Central memory CD4-positive, alpha-beta T cell (primary cell): ENCODE results near the gene ECE2.
"Not testable (repeated sequence)": the region's sequence is repeated elsewhere in the genome, so short reads cannot be mapped to it uniquely, and the experiment has no call there.

Source experiments
- DNase-seq: peaks from one replicate; pipeline ENCODE4 v3.0.0; 2022

ECE2 gene

DNA sequence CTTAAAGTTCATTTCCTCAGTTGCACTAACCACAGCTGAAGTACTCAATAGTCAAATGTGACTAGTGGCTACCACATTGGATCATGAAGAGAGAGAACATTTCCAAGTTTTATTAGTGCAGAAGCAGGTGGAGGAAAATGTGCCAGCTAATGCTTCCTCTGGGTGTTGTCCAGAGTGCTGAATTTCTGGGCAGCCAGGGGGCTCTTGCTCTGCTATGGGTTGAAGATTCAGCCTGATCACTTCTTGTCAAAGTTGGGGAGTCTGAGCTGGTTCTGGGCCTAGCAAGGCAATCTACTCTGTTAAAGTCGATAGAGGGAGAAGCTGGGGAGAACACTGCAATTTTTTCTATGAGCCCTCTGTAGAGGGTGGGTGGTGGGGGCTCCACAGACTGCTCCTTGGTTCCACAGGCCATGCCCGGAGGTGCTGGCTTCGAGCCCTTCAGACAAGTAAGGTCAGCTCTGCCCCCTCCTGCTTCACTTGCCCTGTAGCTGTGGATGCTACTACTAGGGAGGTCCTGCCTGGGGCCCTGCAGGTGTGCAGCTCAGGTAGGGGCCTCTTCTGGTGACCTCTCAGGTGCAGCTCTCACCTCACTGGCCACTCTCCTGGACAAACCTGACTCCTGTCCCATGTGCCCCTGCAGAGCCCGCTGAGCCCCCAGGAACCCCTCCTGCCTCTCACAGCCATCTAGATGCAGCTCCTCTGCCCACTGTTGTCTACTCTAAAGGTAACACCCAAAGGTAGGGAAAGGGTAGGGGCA lies 35.3 kb upstream of the ECE2 start:
- DNase-seq, result no peak

DNA sequence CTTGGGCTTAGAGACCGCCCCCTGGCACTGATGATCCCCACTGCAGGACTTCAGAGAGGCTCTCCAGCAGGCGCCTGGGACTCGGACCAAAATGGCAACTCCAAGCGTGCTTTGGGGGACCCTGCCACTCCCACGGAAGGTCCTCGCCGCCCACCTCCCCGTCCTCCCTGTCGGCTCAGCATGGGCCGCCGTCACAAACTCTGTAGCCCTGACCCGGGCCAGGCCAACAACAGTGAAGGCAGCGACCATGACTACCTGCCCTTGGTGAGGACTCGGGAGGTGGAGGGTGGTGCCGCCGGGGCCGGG lies 34.7 kb upstream of the ECE2 start:
- no peak for DNase-seq

- no peak for DNase-seq
Measured at GRCh38 chr3:184241447-184242296, 34.1 kb upstream of the ECE2 start.

- DNase-seq, result no peak
Measured at GRCh38 chr3:184242297-184242685, 33.5 kb upstream of the ECE2 start.

DNA sequence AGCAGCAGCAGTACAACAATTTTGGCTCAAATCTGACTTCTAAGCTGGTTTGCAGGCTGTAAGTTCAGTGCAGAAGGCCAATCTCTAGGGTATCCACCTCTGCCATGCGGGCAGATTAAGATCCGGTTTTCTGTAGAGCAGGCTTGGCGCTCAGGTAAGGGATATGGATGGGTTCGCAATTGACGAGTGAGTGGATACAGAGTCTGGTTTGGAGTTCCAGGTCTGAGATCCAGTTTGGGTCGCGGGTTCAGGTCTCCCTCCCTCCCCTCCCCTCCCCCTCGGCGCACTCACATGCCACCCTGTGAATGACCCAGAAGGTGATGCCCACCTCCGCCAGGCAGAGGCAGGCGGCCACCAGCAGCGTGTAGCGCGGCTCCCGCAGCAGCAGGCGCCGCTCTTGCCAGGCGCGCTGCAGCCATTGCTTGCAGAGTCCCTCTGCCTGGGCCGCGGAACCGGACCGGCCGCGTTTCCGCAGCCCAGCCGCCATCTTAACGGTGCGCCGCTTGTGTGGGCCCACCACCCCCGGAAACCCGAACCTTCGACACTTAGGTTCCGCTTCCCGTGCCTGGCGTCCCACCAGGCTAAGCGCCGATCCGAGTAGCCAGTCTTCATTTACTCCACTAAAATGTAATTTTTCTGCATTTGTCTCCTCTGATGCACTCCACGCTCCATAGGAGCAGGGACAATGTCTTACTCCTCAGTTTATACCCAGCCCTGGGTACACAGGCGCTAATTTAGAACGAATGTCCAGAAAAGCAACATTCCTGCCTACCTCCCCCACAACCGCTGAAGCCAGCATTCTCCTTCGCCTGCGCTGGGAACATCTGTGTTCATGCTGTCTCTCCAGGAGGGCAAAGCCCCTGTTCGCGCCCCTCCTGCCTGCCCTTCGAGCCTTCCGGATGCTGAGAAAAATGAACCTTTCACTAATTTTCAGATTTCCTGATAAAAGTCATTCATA lies 27.1 kb upstream of the ECE2 start, which contains the start of gene ALG3:
Gene ALG3, minus strand, starts transcription at position 509 of the 958 bp plus-strand sequence. Its CDS starts 22 bp downstream, at position 487.
- peak; percentile 80 for DNase-seq

GRCh38 chr3:184249412-184250166 lies 26.2 kb upstream of the ECE2 start, which contains the start of gene EEF1AKMT4:
Gene EEF1AKMT4 (plus strand): TSS chr3:184249672. CDS start chr3:184249695, 23 bp downstream.
- DNase-seq, result peak; percentile 95

DNA sequence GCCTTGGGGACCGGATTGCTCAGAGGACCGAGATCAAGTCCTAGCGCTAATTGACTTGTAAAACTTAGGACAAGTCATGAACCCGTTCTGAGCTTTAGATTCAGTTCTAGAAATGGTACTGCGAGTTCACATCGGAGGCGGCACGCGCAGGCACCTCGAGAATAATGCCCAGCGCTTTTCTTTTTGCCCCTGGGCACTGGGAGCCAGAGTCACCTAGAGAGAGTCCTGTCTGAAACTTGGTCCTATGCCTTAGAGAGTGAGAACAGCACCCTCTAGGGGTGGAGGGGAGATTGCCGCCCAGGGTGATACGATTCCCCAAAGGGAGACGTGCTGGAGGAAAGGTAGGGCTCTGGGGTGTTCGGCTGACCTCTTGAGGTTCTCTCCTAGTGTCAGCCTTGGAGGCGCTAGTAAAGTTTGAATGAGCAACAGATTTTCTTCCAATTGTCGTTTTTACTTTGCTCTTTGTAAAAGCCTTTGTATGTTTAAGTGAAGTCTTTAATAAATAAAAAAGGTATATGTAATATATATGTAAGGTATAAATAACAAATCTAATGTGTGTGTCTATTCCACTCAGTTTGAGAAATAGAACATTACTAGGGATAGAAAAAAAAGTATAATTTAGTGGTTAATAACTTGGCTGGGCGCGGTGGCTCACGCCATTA lies 25.5 kb upstream of the ECE2 start:
- DNase-seq, result peak; percentile 83

- DNase-seq, result no peak
Measured at GRCh38 chr3:184255291-184256039, 20.4 kb upstream of the ECE2 start.

DNA sequence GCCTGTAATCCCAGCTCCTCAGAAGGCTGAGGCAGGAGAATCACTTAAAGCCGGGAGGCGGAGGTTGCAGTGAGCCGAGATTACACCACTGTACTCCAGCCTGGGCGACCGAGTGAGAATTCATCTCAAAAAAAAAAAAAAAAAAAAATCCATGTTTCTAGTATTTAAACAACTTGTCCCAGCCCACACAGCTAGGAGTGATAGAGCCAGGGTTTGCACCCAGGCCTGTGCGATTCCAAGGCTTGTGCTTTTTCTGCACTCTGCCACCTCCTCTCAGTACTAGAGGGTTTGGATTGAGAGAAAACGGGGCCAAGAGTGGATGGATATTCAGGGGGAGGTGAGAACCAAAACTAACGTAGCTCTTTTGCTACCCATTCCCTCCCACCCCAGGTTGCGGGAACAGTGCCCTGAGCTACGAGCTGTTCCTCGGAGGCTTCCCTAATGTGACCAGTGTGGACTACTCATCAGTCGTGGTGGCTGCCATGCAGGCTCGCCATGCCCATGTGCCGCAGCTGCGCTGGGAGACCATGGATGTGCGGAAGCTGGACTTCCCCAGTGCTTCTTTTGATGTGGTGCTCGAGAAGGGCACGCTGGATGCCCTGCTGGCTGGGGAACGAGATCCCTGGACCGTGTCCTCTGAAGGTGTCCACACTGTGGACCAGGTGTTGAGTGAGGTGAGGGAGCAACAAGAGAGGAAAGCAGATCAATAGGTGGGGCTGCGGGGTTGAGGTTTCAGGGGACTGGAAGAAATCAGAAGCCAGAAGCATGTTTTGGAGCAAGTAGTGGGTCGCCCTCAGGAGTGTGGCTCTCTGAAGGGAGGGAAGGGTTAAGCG lies 18.5 kb upstream of the ECE2 start:
- DNase-seq, result no peak

- no peak for DNase-seq
Measured at GRCh38 chr3:184258926-184259325, 16.9 kb upstream of the ECE2 start.

DNA sequence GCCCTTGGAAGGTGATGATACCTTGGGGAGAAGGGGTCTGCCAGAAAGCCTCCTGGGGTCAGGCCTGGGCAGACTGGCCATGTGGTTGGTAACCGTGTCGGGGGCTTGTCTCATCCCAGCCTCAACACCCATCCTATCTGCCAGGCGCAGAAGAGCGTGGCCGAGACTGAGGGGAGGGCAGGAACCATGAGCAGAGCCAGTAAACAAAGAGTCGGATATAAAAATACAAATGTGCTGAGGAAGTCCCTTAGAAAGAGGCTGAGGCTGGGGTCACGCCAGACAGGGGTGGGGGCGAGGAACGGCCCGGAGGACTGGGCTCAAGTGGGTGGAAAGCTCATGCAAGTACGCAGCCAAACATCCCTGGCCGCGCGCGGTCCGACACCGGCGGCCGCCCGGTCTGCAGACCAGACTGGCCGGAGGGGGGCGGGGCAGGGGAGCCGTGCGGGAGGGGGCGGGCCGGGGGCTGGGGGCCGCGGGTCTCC lies 16.4 kb upstream of the ECE2 start:
- DNase-seq, result no peak

DNA sequence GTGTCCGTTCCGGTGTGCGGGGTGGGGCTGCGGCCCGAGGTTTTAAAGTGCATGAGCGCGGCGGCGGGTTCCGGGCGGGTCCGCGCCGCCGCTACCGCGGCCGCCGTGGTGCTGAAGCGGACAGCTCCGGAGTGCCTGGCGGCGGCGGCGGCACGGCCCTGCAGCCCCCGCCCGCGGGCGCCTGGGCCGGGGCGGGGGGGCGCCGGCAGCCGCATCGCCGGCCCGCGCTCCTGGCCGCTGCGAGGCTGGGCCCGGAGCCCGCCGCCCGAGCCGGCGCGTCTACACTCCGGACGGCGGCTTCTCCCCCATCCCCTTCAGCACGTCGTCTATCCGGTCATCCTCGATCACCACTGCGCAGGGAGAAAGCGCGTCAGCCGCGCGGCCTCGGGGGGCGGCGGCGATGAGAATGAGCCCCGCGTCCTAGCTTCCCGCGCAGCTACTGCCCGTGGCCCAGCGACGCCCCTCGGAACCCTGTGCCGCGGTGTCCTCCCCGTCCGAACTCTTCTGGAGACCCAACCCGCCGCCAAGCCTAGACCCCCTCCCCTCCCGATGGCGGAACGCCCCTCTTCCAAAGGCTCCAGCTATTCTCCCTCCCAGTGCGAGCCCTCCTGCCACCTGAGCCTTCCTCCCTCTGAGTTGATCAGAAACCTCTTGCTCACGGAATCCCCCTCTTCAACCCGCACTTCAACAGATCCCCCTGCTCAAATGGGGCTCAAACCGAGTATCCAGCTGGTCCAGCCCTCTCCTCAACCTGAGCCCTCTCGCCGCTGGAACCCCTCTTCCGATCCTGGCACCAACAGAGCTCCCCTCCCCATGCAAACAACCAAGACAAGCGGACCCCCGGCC lies 15.7 kb upstream of the ECE2 start:
- DNase-seq, result peak; percentile 32

GRCh38 chr3:184260724-184261269 lies 15.0 kb upstream of the ECE2 start:
- DNase-seq, result peak; percentile 2

DNA sequence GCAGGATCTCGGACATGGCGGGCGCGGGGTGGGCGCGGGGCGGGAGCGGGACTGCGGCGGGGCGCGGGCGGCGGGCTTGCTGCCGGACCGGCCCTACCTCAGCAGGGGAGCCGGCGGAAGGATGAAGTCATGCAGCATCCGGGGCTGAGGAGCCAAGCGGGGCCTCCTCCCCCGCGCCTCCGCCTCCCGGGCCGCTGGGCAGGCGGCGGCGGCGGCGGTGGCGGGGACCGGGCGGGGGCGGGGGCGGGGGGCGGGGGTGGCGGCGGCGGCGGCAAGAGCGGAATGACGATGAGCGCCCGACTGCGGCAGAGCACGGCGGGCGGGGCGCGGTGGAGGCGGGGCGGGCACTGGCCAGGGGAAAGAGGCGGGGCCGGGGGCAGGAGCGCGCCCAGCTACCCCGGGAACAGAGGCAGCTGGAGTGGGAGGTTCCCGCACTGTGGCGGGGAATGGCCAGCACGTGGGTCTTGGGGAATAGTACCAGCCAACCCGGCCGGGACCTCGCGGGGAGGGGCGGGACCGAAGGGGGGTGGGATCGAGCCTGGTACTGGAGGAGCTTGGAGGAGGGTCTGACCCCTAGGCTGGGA lies 14.5 kb upstream of the ECE2 start, which contains the start of gene CAMK2N2:
Gene CAMK2N2, minus strand, starts transcription at position 284 of the 584 bp plus-strand sequence. Its CDS starts 268 bp downstream, at position 16.
- peak; percentile 39 for DNase-seq

DNA sequence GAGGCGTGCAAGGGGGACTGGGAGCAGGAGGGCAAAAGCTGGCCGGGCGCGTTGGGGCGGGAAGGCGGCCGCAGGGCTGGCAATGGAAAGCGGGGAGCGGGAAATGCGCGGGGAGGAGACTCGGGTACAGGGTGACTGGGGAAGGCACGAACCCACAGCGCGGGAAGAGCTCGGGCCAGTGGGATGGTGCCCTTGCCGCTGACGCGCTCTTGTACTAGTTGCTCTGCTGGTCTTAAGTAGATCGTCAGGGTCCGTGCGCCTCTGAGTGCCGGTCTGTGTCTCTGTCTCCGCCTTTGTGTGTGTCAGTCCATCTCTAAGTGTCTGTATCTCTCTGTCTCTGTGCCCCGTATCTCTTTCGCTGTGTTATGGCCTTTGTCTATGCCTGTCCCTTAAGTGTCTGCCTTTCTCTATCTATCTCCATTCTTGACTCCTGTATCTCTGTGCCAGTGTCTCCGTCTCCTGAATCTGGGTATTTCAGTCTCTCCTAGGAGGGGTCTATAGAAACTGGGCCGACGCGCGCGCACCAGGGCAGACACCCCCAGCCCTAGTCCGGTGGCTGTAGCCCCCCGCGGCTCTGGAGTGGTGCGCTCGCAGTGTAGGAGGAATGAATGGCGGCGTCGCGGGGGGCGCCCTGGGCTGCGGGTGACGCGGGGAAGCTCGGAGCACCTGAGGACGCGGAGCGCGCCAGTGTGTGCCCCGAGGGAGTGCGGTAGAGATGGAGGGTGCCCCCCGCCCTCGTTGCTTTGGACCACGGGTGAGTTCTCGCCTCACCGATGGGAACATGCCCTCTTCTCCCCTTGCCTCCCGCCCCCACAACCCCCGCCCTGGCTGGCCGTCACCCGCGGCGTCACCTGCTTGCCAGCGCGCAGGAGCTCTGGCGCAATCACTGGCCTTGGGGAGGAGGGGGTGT lies 13.7 kb upstream of the ECE2 start:
- DNase-seq, result peak; percentile 16

DNA sequence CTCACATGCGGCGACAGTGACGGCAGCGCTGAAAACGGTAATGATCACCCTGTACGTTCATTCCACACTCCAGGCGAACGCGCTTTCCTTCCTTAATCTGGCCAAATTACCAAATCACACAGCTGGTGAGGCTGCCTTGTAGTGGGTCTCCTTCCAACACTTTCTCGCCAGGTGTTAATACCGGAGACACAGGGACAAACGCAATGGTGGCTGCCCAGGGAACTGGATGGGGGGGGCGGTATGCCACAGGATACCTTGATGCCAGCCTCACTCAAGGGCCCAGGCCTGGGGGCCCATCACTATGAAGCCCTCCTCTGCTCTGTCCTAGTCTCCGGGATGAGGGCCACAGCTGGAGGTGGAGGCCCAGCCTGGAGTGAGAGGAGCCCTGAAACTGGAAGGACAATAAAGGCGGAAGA lies 13.1 kb upstream of the ECE2 start:
- no peak for DNase-seq

GRCh38 chr3:184267249-184267648 lies 8.6 kb upstream of the ECE2 start:
- DNase-seq, result not testable (repeated sequence)
